ENCODE results near the gene HES6.

Gene HES6

GRCh38 chr2:238250896-238251295, 11.1 kb upstream of the HES6 start:
- Histone ChIP-seq H3K9ac (ENCODE audit: low read depth, low read length, poor library complexity, severe bottlenecking) (no peak overlapping the region), H3K4me3 (ENCODE audit: low read length, poor library complexity, severe bottlenecking) (no peak overlapping the region), H3K79me2 (ENCODE audit: insufficient read depth, low read length) (no peaks in the 10 kb centered on the region), H3K4me1 (ENCODE audit: insufficient read depth, low read length, poor library complexity, severe bottlenecking) (no peaks in the 10 kb centered on the region), H2AFZ (ENCODE audit: low read length) (no peak overlapping the region), H3K9me3 (ENCODE audit: insufficient read depth, low read depth, low read length) (no peaks in the 10 kb centered on the region), H3F3A (ENCODE audit: low read depth) (no peaks in the 10 kb centered on the region), H4K20me1 (ENCODE audit: insufficient read depth, low read length, poor library complexity, severe bottlenecking) (no peaks in the 10 kb centered on the region), H3K9me2 (replicated peaks; ENCODE audit: low read depth, low read length) (no peaks in the 10 kb centered on the region), H3K4me2 (ENCODE audit: low read depth, low read length, poor library complexity, severe bottlenecking) (no peak overlapping the region), H3K27me3 (ENCODE audit: insufficient read depth, low read length, poor library complexity, severe bottlenecking) (no peaks in the 10 kb centered on the region), H3K36me3 (ENCODE audit: insufficient read depth, low read length) (peaks cover 21% of the 10 kb centered on the region; the same call in 1 of the 2 replicates)
- no peak for TF ChIP-seq EZH2phosphoT487 (IDR thresholded peaks at IDR 0.05; ENCODE audit: borderline replicate concordance)

- Histone ChIP-seq H3K4me2 (ENCODE audit: low read depth, low read length, poor library complexity, severe bottlenecking) (no peak overlapping the region), H3K4me1 (ENCODE audit: insufficient read depth, low read length, poor library complexity, severe bottlenecking) (peaks cover 2% of the 10 kb centered on the region), H3K79me2 (ENCODE audit: insufficient read depth, low read length) (no peaks in the 10 kb centered on the region), H3K9ac (ENCODE audit: low read depth, low read length, poor library complexity, severe bottlenecking) (no peak overlapping the region), H3K27me3 (ENCODE audit: insufficient read depth, low read length, poor library complexity, severe bottlenecking) (no peaks in the 10 kb centered on the region), H3F3A (ENCODE audit: low read depth) (no peaks in the 10 kb centered on the region), H3K9me3 (ENCODE audit: insufficient read depth, low read depth, low read length) (no peaks in the 10 kb centered on the region), H4K20me1 (ENCODE audit: insufficient read depth, low read length, poor library complexity, severe bottlenecking) (no peaks in the 10 kb centered on the region), H2AFZ (ENCODE audit: low read length) (no peak overlapping the region), H3K9me2 (replicated peaks; ENCODE audit: low read depth, low read length) (no peaks in the 10 kb centered on the region), H3K36me3 (ENCODE audit: insufficient read depth, low read length) (peaks cover 12% of the 10 kb centered on the region; the same call in 1 of the 2 replicates), H3K4me3 (ENCODE audit: low read length, poor library complexity, severe bottlenecking) (no peak overlapping the region)
- TF ChIP-seq CTCF (conservative IDR thresholded peaks at IDR 0.05; ENCODE audit: low read length) (no peak), EZH2phosphoT487 (IDR thresholded peaks at IDR 0.05; ENCODE audit: borderline replicate concordance) (no peak)
Measured at GRCh38 chr2:238247841-238248453, 8.1 kb upstream of the HES6 start.

- no peak overlapping the region for H3K4me2 ChIP-seq (ENCODE audit: low read depth, low read length, poor library complexity, severe bottlenecking)
- peaks cover 7% of the 10 kb centered on the region; the same call in 1 of the 2 replicates for H3K36me3 ChIP-seq (ENCODE audit: insufficient read depth, low read length)
- peaks cover 10% of the 10 kb centered on the region for H3K4me1 ChIP-seq (ENCODE audit: insufficient read depth, low read length, poor library complexity, severe bottlenecking)
Measured at GRCh38 chr2:238247002-238247822, 7.4 kb upstream of the HES6 start.

More at GRCh38 chr2:238247002-238247822, 7.4 kb upstream of the HES6 start:
- H3K79me2 ChIP-seq (ENCODE audit: insufficient read depth, low read length), result no peaks in the 10 kb centered on the region
- H4K20me1 ChIP-seq (ENCODE audit: insufficient read depth, low read length, poor library complexity, severe bottlenecking), result no peaks in the 10 kb centered on the region
- H3K9me2 ChIP-seq (replicated peaks; ENCODE audit: low read depth, low read length), result no peaks in the 10 kb centered on the region
- no peak overlapping the region for H2AFZ ChIP-seq (ENCODE audit: low read length)
- no peaks in the 10 kb centered on the region for H3F3A ChIP-seq (ENCODE audit: low read depth)
- H3K9ac ChIP-seq (ENCODE audit: low read depth, low read length, poor library complexity, severe bottlenecking), result no peak overlapping the region
- no peak overlapping the region for H3K4me3 ChIP-seq (ENCODE audit: low read length, poor library complexity, severe bottlenecking)
- H3K9me3 ChIP-seq (ENCODE audit: insufficient read depth, low read depth, low read length), result no peaks in the 10 kb centered on the region
- no peaks in the 10 kb centered on the region for H3K27me3 ChIP-seq (ENCODE audit: insufficient read depth, low read length, poor library complexity, severe bottlenecking)
- TF ChIP-seq CTCF (conservative IDR thresholded peaks at IDR 0.05; ENCODE audit: low read length) (no peak), EZH2phosphoT487 (IDR thresholded peaks at IDR 0.05; ENCODE audit: borderline replicate concordance) (no peak)

Data from Loucy (cell line).